Measurements from ENCODE around the gene TC2N.

DNA sequence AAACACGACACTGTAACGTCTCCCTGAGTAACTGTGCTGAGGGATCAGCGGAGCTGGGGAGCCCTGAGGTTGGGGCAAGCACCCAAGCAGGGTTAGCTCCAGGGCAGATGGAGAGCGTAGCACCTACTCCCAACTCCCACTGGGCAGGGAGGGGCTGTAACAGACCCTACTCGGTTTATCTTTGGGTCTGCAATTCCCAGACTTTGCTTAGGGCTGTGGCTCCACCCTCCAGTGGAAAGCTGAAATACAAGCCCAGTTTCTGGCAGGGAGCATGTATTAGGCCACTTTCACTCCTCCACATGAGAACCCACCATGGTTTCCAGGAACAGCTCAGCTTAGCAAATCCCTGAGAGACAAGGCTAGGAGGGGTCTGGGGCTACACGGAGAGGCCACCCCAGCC is 17.3 kb upstream of the TC2N start:
- TF ChIP-seq, protein P1, sequence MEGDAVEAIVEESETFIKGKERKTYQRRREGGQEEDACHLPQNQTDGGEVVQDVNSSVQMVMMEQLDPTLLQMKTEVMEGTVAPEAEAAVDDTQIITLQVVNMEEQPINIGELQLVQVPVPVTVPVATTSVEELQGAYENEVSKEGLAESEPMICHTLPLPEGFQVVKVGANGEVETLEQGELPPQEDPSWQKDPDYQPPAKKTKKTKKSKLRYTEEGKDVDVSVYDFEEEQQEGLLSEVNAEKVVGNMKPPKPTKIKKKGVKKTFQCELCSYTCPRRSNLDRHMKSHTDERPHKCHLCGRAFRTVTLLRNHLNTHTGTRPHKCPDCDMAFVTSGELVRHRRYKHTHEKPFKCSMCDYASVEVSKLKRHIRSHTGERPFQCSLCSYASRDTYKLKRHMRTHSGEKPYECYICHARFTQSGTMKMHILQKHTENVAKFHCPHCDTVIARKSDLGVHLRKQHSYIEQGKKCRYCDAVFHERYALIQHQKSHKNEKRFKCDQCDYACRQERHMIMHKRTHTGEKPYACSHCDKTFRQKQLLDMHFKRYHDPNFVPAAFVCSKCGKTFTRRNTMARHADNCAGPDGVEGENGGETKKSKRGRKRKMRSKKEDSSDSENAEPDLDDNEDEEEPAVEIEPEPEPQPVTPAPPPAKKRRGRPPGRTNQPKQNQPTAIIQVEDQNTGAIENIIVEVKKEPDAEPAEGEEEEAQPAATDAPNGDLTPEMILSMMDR (IDR thresholded peaks at IDR 0.05) = no peak
- TF ChIP-seq POLR2A (IDR thresholded peaks at IDR 0.05) (no peak), POLR2AphosphoS5 (IDR thresholded peaks at IDR 0.05) (no peak)

Measured in prostate gland (tissue), 2 donors.